Measurements from ENCODE around the gene CCL1. TPM values are rescaled to one million over a fixed set of nuclear protein-coding genes. Genes with fewer than 3 reads are reported as not detected.

Gene CCL1
- total and polyA plus RNA-seq, 12 donors = not detected

DNA sequence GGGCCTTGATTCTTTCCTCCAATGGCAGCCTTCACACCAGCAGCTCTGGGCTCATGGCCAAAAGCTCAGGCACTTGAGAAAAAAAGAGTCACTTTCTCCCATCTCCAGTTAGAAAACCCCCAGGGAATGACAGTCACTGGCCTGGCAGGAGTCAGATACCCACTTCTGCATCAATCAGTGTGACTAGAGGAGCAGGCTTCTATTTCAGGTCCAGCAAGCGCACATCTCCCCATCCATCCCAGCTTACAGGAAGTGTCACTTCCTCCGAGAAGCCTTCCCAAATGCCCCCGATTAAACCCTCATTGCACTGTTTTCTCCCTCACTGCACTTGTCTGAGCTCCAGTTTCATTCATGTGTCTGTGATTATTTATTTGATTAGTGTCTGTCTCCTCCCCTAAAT, 30.4 kb upstream of the CCL1 start:
- 71 to 78% methylated on average over 3 of the region's 3 CpGs for WGBS, 2 donors
- Histone ChIP-seq H3K27ac (no peak overlapping the region), H3K36me3 (no peaks in the 10 kb centered on the region), H3K4me1 (peaks cover 0 to 3% (median 0%) of the 10 kb centered on the region in 9 donors), H3K9me3 (no peaks in the 10 kb centered on the region), H3K27me3 (peaks cover 0 to 34% (median 14%) of the 10 kb centered on the region in 7 donors), H3K4me3 (no peak overlapping the region)
- DNase-seq (no peak), ATAC-seq (no peak)
- TF ChIP-seq, protein P1, sequence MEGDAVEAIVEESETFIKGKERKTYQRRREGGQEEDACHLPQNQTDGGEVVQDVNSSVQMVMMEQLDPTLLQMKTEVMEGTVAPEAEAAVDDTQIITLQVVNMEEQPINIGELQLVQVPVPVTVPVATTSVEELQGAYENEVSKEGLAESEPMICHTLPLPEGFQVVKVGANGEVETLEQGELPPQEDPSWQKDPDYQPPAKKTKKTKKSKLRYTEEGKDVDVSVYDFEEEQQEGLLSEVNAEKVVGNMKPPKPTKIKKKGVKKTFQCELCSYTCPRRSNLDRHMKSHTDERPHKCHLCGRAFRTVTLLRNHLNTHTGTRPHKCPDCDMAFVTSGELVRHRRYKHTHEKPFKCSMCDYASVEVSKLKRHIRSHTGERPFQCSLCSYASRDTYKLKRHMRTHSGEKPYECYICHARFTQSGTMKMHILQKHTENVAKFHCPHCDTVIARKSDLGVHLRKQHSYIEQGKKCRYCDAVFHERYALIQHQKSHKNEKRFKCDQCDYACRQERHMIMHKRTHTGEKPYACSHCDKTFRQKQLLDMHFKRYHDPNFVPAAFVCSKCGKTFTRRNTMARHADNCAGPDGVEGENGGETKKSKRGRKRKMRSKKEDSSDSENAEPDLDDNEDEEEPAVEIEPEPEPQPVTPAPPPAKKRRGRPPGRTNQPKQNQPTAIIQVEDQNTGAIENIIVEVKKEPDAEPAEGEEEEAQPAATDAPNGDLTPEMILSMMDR (IDR thresholded peaks at IDR 0.05) = no peak
- intact Hi-C loops (cut with DNase I) = no loop called here

DNA sequence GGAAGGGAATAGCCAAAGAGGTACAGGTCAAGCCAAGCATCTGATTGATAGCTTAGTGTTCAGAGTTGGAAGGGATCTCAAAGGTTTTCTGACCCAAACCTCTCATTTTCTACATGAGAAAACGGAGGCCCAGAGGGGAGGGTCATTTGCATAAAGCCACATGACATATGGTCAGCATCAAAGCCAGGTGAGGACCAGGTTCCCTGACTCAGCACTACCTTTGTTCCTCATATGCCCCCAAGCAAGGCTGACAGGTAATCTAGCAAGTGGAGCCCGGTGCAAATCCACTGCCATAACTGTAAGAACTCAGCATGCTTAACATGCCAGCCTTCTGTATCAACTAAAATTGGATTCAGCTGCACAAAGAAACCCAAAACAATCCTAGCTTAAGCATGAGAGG, 28.2 kb upstream of the CCL1 start:
- 70 to 72% methylated on average over 2 of the region's 2 CpGs for WGBS, 2 donors
- no peak overlapping the region for H3K4me3 ChIP-seq
- DNase-seq = no peak
- intact Hi-C loops (cut with DNase I) = no loop called here
- TF ChIP-seq, protein P1 (IDR thresholded peaks at IDR 0.05) = no peak
- H3K27me3 ChIP-seq = peaks cover 0 to 25% (median 5%) of the 10 kb centered on the region in 7 donors
- no peak for ATAC-seq
- no peaks in the 10 kb centered on the region for H3K36me3 ChIP-seq
- H3K4me1 ChIP-seq = peaks cover 0 to 16% (median 0%) of the 10 kb centered on the region in 9 donors
- no peaks in the 10 kb centered on the region for H3K9me3 ChIP-seq
- no peak overlapping the region for H3K27ac ChIP-seq

DNA sequence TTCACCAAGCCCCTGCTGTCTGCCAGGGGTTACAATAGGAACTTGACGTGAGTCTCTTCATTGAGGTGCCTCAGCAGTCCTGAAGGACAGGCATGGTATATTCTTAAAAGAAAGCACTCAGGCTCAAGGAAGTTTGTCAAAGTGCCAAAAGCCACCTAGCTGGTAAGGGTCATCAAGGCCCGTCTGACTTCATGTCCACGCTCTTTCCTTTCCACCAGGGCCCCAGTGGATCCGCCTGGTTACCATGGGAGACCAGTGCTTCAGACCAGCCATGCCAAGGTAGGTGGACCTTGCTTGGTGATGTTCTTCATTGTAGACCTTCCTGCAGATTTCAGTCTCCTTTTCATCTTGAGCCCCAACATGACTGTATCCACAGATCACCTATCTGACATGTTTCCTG, 27.6 kb upstream of the CCL1 start:
- H3K27me3 ChIP-seq = peaks cover 0 to 26% (median 5%) of the 10 kb centered on the region in 7 donors
- no peak overlapping the region for H3K27ac ChIP-seq
- H3K4me3 ChIP-seq = no peak overlapping the region
- intact Hi-C loops (cut with DNase I) = no loop called here
- WGBS, 2 donors = 83 to 89% methylated on average over 4 of the region's 4 CpGs
- no peaks in the 10 kb centered on the region for H3K9me3 ChIP-seq
- H3K4me1 ChIP-seq = peaks cover 0 to 16% (median 0%) of the 10 kb centered on the region in 9 donors
- H3K36me3 ChIP-seq = no peaks in the 10 kb centered on the region
- DNase-seq (no peak), ATAC-seq (no peak)
- TF ChIP-seq, protein P1 (IDR thresholded peaks at IDR 0.05) = no peak

DNA sequence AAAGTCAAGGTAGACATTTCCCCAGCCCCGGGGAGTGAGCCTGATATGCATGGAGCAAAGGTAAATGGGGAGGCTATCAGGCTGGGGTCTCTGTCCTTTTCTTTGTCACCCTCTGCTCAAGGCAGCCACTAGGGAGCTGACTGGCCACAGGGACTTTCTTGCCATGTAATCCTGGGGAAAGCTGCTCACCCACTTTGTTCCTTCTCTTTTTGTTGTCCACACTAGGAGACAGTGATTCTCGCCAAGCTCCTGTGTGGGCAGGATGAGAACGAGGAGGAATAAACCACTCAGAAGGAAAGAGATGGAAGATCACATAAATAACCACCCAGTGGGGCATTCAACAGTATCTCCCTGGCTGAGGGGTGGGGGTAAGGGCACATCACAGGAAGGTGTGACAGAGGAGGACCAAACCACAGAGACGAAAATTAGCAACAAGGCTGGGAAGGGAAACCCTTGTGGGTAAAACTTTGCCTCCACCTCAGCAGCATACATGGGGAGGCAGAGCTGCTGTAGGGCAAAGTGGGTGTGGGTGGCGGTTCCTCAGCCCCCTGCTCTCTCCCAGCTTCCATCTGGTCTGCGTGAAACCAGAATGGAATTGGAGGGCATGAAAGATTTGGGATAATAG, 26.2 kb upstream of the CCL1 start:
- TF ChIP-seq, protein P1 (IDR thresholded peaks at IDR 0.05) = no peak
- Histone ChIP-seq H3K27ac (no peak overlapping the region), H3K36me3 (no peaks in the 10 kb centered on the region), H3K27me3 (peaks cover 0 to 32% (median 6%) of the 10 kb centered on the region in 7 donors), H3K4me3 (no peak overlapping the region), H3K9me3 (no peaks in the 10 kb centered on the region), H3K4me1 (peaks cover 0 to 16% (median 0%) of the 10 kb centered on the region in 9 donors)
- DNase-seq (no peak), ATAC-seq (no peak)
- intact Hi-C loops (cut with DNase I) = no loop called here
- WGBS, 2 donors = 71 to 78% methylated on average over 6 of the region's 6 CpGs
